CD4-positive, alpha-beta T cell (primary cell): ENCODE results near the gene CTSL. TPM values are rescaled to one million over a fixed set of nuclear protein-coding genes. Genes with fewer than 3 reads are reported as not detected.

ENCODE experiments used
- ATAC-seq: fragments of 200-7000 bp; cut with Tn5 transposase; one replicate; pipeline ENCODE4 v1.10.0; 2022; ENCODE audit warnings: mild to moderate bottlenecking; ENCODE audit not compliant: poor library complexity
- CTCF ChIA-PET: fragments of 350-600 bp; sonication (Branson Sonifier 250); formaldehyde crosslinking; loops from one replicate; lab custom pipeline; 2021; ENCODE audit warnings: antibody characterized with exemption, inconsistent platforms; lab: Charles Lee
- POLR2A ChIA-PET: fragments of 350-600 bp; sonication (Branson Sonifier 250); formaldehyde crosslinking; loops from one replicate; lab custom pipeline; 2021; ENCODE audit warnings: antibody characterized with exemption, inconsistent platforms; lab: Charles Lee
- DNase-seq, 14 experiments: peaks; one replicate each; pipeline ENCODE4 v3.0.0-alpha.2; 2013 to 2020; ENCODE audit warnings: mixed read lengths in 2 of 14
- H3K27ac ChIP-seq, 2 donors: one replicate each; pipeline versions ENCODE4 v1.5.1 to v1.7.0; 2013; ENCODE audit warnings: low read length in 2 of 2, low read depth in 1 of 2, mild to moderate bottlenecking in 1 of 2
- H3K27me3 ChIP-seq, 2 experiments: 1 replicate in 1 of 2; 2 replicates in 1 of 2; pipeline versions ENCODE4 v1.6.1 to v1.7.0; 2013; ENCODE audit warnings: low read length in 2 of 2, control low read depth in 1 of 2, mild to moderate bottlenecking in 1 of 2, moderate library complexity in 1 of 2; ENCODE audit not compliant: insufficient read depth in 2 of 2, control insufficient read depth in 1 of 2
- H3K36me3 ChIP-seq: one replicate; pipeline ENCODE4 v1.6.1; 2013; ENCODE audit warnings: low read length, control low read depth; ENCODE audit not compliant: insufficient read depth
- H3K4me1 ChIP-seq: one replicate; pipeline ENCODE4 v1.6.1; 2013; ENCODE audit warnings: low read length, control low read depth; ENCODE audit not compliant: insufficient read depth
- H3K4me3 ChIP-seq: one replicate; pipeline ENCODE4 v1.5.1; 2013; ENCODE audit warnings: mild to moderate bottlenecking, low read length, moderate library complexity
- H3K9me3 ChIP-seq, 2 experiments: 1 replicate in 1 of 2; 2 replicates in 1 of 2; pipeline versions ENCODE4 v1.6.1 to v1.7.0; 2013; ENCODE audit warnings: low read length in 2 of 2, mild to moderate bottlenecking in 2 of 2, control low read depth in 1 of 2, moderate library complexity in 1 of 2; ENCODE audit not compliant: control insufficient read depth in 1 of 2, insufficient read depth in 1 of 2
- H3K27ac Mint-ChIP-seq: one replicate; pipeline ENCODE4 v1.8.0; 2020; ENCODE audit warnings: mixed read lengths
- H3K27me3 Mint-ChIP-seq: one replicate; pipeline ENCODE4 v1.8.0; 2021; ENCODE audit warnings: mixed read lengths
- H3K36me3 Mint-ChIP-seq: one replicate; pipeline ENCODE4 v1.8.0; 2021; ENCODE audit warnings: low read depth, mixed read lengths
- H3K4me1 Mint-ChIP-seq: one replicate; pipeline ENCODE4 v1.8.0; 2021; ENCODE audit warnings: low read depth, mixed read lengths
- H3K4me3 Mint-ChIP-seq: one replicate; pipeline ENCODE4 v1.8.0; 2020; ENCODE audit warnings: mild to moderate bottlenecking, mixed read lengths
- H3K9me3 Mint-ChIP-seq: one replicate; pipeline ENCODE4 v1.8.0; 2020; ENCODE audit warnings: mixed read lengths
- CTCF ChIP-seq: fragments of 200-600 bp; IDR thresholded peaks from one replicate; pipeline ENCODE4 v1.8.0; 2022; ENCODE audit warnings: antibody characterized with exemption, mild to moderate bottlenecking
- intact Hi-C, 2 experiments: fragments of 100-400 bp; cut with DNase I in 1 of 2; cut with micrococcal nuclease in 1 of 2; formaldehyde crosslinking; loops; one replicate each; pipeline versions ENCODE4 v1.15.1 to v1.9.0; 2023 to 2025; cut with DNase I, micrococcal nuclease
- total RNA-seq, 174 experiments: library from RNA in 2 of 174; stranded (reverse) in 2 of 174; gene quantifications; one replicate each; pipeline ENCODE4 v1.2.3 and lab custom pipeline; 2021 to 2026

Gene CTSL
- total RNA-seq, 2 experiments from 2014 or later = 7.5 to 7.9 TPM

DNA sequence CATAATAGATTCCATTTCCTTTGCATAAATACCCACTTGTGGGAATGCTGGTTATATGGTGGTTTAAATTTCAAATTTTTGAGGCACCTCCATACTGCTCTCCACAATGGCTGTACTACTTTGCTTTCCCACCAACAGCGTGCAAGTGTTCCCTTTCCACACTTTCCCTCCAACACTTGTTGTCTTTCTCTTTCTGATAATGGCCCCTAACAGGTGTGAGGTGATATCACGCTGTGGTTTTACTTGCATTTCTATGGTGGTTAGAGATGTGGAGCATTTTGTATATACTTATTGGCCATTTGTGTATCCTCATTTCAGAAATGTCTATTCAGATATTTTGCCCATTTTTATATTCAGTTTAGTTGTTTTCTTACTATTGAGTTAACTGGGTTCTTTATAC is 34.6 kb downstream of the CTSL start:
- POLR2A ChIA-PET = no interaction called here
- no peak for DNase-seq
- Mint-ChIP-seq H3K27ac (no peak overlapping the region), H3K9me3 (no peaks in the 10 kb centered on the region), H3K36me3 (no peaks in the 10 kb centered on the region), H3K4me3 (no peak overlapping the region), H3K27me3 (no peaks in the 10 kb centered on the region), H3K4me1 (no peaks in the 10 kb centered on the region)
- Histone ChIP-seq H3K27ac (no peak overlapping the region), H3K36me3 (no peaks in the 10 kb centered on the region), H3K9me3 (no peaks in the 10 kb centered on the region), H3K4me1 (no peaks in the 10 kb centered on the region), H3K27me3 (no peaks in the 10 kb centered on the region), H3K4me3 (no peak overlapping the region)
- intact Hi-C loops = no loop called here
- CTCF ChIA-PET = no interaction called here
- ATAC-seq = no peak
- no peak for TF ChIP-seq CTCF

DNA sequence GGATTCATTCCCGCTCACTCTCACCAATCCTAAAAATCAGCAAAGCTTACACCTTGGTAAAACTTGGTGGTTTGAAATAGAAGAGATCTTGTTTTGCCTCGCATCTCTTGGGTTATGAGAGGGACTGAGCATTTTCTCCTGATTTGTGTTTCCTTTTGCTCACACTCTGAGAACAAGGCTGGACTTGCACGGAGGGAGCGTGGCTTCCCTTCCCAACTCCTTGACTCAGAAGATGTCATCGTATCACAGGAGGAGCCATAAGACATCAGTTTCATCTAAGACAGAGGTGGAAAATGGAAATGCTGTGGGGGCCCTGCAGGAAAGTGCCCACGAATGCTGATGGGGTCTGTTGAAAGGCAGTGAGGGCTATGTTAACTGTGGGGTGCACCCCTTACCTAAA is 37.4 kb downstream of the CTSL start:
- DNase-seq (no peak), ATAC-seq (no peak)
- H3K27me3 Mint-ChIP-seq = no peaks in the 10 kb centered on the region
- H3K4me3 Mint-ChIP-seq = no peak overlapping the region
- Histone ChIP-seq H3K4me3 (no peak overlapping the region), H3K27me3 (no peaks in the 10 kb centered on the region), H3K36me3 (no peaks in the 10 kb centered on the region), H3K9me3 (no peaks in the 10 kb centered on the region), H3K27ac (no peak overlapping the region), H3K4me1 (no peaks in the 10 kb centered on the region)
- CTCF ChIA-PET = no interaction called here
- intact Hi-C loops = no loop called here
- no peak overlapping the region for H3K27ac Mint-ChIP-seq
- no peaks in the 10 kb centered on the region for H3K9me3 Mint-ChIP-seq
- no peak for TF ChIP-seq CTCF
- POLR2A ChIA-PET = no interaction called here
- H3K36me3 Mint-ChIP-seq = no peaks in the 10 kb centered on the region
- H3K4me1 Mint-ChIP-seq = no peaks in the 10 kb centered on the region

DNA sequence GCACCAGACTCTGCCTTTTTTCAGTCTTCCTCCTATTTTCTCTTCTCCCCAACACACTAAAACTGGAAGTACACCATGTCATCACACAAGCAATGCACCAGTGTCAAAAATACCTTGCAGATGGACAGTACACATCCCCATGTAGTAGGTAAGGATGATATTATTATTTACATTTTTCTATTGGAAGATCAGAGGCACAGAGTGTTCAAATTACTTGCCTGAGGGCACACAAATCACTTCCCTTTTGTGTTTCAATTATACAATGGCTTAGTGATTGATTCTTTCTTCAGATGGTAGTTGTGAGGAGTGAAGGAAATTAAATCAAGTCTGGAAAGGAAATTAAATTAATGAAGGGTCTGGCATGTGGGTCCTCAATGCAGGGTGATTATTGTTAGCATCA is 39.6 kb downstream of the CTSL start:
- no peaks in the 10 kb centered on the region for H3K4me1 ChIP-seq
- Mint-ChIP-seq H3K4me3 (no peak overlapping the region), H3K36me3 (no peaks in the 10 kb centered on the region), H3K9me3 (no peaks in the 10 kb centered on the region), H3K4me1 (no peaks in the 10 kb centered on the region), H3K27me3 (peaks cover 4% of the 10 kb centered on the region), H3K27ac (no peak overlapping the region)
- no peak overlapping the region for H3K27ac ChIP-seq
- no peaks in the 10 kb centered on the region for H3K36me3 ChIP-seq
- ChIA-PET POLR2A (no interaction called here), CTCF (no interaction called here)
- intact Hi-C loops = no loop called here
- no peak overlapping the region for H3K4me3 ChIP-seq
- DNase-seq (no peak), ATAC-seq (no peak)
- peaks cover 0 to 3% of the 10 kb centered on the region in 2 experiments for H3K27me3 ChIP-seq
- no peaks in the 10 kb centered on the region for H3K9me3 ChIP-seq
- TF ChIP-seq CTCF = no peak
